ENCODE results near the gene CES3.

CES3 gene

GRCh38 chr16:67016143-67016542 lies 55.1 kb downstream of the CES3 start:
- FAIRE-seq (no peak), DNase-seq (ENCODE audit: insufficient read length, low spot score) (no peak)
- no peak for TF ChIP-seq CTCF (IDR thresholded peaks at IDR 0.05; ENCODE audit: insufficient read depth, missing control alignments)

- FAIRE-seq (no peak), DNase-seq (ENCODE audit: insufficient read length, low spot score) (no peak)
- no peak for TF ChIP-seq CTCF (IDR thresholded peaks at IDR 0.05; ENCODE audit: insufficient read depth, missing control alignments)
Measured at GRCh38 chr16:67016681-67017420, 55.8 kb downstream of the CES3 start.

GRCh38 chr16:67017421-67017750 lies 56.3 kb downstream of the CES3 start:
- no peak for TF ChIP-seq CTCF (IDR thresholded peaks at IDR 0.05; ENCODE audit: insufficient read depth, missing control alignments)
- FAIRE-seq (no peak), DNase-seq (ENCODE audit: insufficient read length, low spot score) (no peak)

GRCh38 chr16:67017810-67018488 lies 56.9 kb downstream of the CES3 start:
- FAIRE-seq (no peak), DNase-seq (ENCODE audit: insufficient read length, low spot score) (peak; percentile 41)
- peak; percentile 83 for TF ChIP-seq CTCF (IDR thresholded peaks at IDR 0.05; ENCODE audit: insufficient read depth, missing control alignments)

GRCh38 chr16:67019171-67019570 lies 58.1 kb downstream of the CES3 start:
- no peak for FAIRE-seq
- TF ChIP-seq CTCF (IDR thresholded peaks at IDR 0.05; ENCODE audit: insufficient read depth, missing control alignments) = no peak
- no peak for DNase-seq (ENCODE audit: insufficient read length, low spot score)

GRCh38 chr16:67021321-67021720 lies 60.3 kb downstream of the CES3 start:
- TF ChIP-seq CTCF (IDR thresholded peaks at IDR 0.05; ENCODE audit: insufficient read depth, missing control alignments) = no peak
- DNase-seq (ENCODE audit: insufficient read length, low spot score) = no peak
- no peak for FAIRE-seq
